Right atrium auricular region (tissue), 2 donors: ENCODE data around the gene CYB5D1. TPM values are rescaled to one million over a fixed set of nuclear protein-coding genes. Genes with fewer than 3 reads are reported as not detected.
A peak's percentile ranks its signal among the peaks of the same experiment; 100 is the strongest.

Experiments used
- DNase-seq: peaks from one replicate; pipeline ENCODE4 v3.0.0-alpha.2; 2019; ENCODE audit warnings: low spot score
- H3K27ac ChIP-seq, 2 donors: fragments of 200-600 bp; sonication (generic); 1 replicate in 1 of 2; 2 replicates in 1 of 2; pipeline ENCODE4 v1.5.1; 2016 to 2019
- H3K27me3 ChIP-seq, 2 donors: fragments of 200-600 bp; sonication (generic); one replicate each; pipeline versions ENCODE4 v1.5.1 to v1.6.0; 2017 to 2019
- H3K36me3 ChIP-seq: fragments of 200-600 bp; sonication (generic); one replicate; pipeline ENCODE4 v1.5.1; 2016
- H3K4me1 ChIP-seq, 2 donors: fragments of 200-600 bp; sonication (generic); one replicate each; pipeline versions ENCODE4 v1.5.1 to v1.6.0; 2017 to 2019
- H3K4me3 ChIP-seq, 2 donors: fragments of 200-600 bp; sonication (generic); 1 replicate in 1 of 2; 2 replicates in 1 of 2; pipeline ENCODE4 v1.5.1; 2017 to 2019; ENCODE audit warnings: mild to moderate bottlenecking in 1 of 2, moderate library complexity in 1 of 2
- H3K9me3 ChIP-seq, 2 donors: fragments of 200-600 bp; sonication (generic); one replicate each; pipeline ENCODE4 v1.5.1; 2019
- CTCF ChIP-seq, 2 donors: fragments of 200-600 bp; sonication (generic); IDR thresholded peaks; one replicate each; pipeline ENCODE4 v1.5.1; 2019; ENCODE audit warnings: antibody characterized with exemption in 2 of 2
- total RNA-seq, 2 donors: library from RNA; depleted of rRNA; stranded (reverse); fragments of >200 nt; gene quantifications; one replicate each; pipeline ENCODE4 v1.1.0, GENCODE V29; 2016

Gene CYB5D1
- total RNA-seq, 2 donors from 2014 or later = 5.1 to 6.8 TPM

DNA sequence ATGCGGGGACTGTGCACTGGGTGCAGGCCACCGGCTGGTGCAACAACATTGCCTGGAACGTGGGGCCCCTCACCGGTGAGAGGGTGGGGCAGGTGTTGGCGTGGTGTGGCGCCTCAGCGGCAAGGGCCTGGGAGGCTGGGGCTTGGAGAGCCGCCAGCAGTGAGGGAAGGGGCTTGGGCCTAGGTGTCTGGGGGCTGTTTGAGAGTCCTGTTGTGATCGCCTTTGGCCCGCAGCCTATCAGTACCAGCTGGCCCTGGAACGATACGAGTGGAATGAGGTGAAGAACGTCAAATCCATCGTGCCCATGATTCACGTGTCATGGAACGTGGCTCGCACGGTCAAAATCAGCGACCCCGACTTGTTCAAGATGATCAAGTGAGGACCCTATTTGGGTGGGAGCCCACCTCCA is 5.5 kb upstream of the CYB5D1 start:
- peaks cover 0 to 36% of the 10 kb centered on the region in 2 donors for H3K4me1 ChIP-seq
- peak overlapping the region in 1 of 2 donors; percentile 57 for H3K27ac ChIP-seq
- peak overlapping the region in 1 of 2 donors; percentile 6 for H3K4me3 ChIP-seq
- H3K36me3 ChIP-seq = peaks cover 61% of the 10 kb centered on the region
- no peak for TF ChIP-seq CTCF (IDR thresholded peaks at IDR 0.05)
- no peaks in the 10 kb centered on the region for H3K9me3 ChIP-seq
- no peak for DNase-seq
- no peaks in the 10 kb centered on the region for H3K27me3 ChIP-seq

DNA sequence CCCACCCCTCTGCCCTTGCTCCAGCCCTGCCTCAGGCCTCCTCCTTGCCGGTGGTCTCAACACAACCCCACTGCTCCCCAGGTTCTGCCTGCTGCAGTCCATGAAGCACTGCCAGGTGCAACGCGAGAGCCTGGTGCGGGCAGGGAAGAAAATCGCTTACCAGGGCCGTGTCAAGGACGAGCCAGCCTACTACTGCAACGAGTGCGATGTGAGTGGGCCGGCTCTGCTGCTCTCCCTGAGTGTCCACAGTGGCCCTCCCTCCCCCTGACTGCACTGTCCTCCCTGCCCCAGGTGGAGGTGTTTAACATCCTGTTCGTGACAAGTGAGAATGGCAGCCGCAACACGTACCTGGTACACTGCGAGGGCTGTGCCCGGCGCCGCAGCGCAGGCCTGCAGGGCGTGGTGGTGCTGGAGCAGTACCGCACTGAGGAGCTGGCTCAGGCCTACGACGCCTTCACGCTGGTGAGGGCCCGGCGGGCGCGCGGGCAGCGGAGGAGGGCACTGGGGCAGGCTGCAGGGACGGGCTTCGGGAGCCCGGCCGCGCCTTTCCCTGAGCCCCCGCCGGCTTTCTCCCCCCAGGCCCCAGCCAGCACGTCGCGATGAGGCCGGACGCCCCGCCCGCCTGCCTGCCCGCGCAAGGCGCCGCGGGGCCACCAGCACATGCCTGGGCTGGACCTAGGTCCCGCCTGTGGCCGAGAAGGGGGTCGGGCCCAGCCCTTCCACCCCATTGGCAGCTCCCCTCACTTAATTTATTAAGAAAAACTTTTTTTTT is 4.7 kb upstream of the CYB5D1 start:
- Histone ChIP-seq H3K4me1 (peaks cover 0 to 37% of the 10 kb centered on the region in 2 donors), H3K27ac (peak overlapping the region in 1 of 2 donors; percentile 90), H3K36me3 (peaks cover 53% of the 10 kb centered on the region), H3K9me3 (no peaks in the 10 kb centered on the region), H3K4me3 (no peak overlapping the region), H3K27me3 (no peaks in the 10 kb centered on the region)
- no peak for DNase-seq
- TF ChIP-seq CTCF (IDR thresholded peaks at IDR 0.05) = no peak

DNA sequence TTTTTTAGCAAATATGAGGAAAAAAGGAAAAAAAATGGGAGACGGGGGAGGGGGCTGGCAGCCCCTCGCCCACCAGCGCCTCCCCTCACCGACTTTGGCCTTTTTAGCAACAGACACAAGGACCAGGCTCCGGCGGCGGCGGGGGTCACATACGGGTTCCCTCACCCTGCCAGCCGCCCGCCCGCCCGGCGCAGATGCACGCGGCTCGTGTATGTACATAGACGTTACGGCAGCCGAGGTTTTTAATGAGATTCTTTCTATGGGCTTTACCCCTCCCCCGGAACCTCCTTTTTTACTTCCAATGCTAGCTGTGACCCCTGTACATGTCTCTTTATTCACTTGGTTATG is 4.1 kb upstream of the CYB5D1 start:
- H3K27me3 ChIP-seq = no peaks in the 10 kb centered on the region
- H3K9me3 ChIP-seq = no peaks in the 10 kb centered on the region
- TF ChIP-seq CTCF (IDR thresholded peaks at IDR 0.05) = no peak
- no peak overlapping the region for H3K4me3 ChIP-seq
- H3K36me3 ChIP-seq = peaks cover 48% of the 10 kb centered on the region
- H3K27ac ChIP-seq = peak overlapping the region in 1 of 2 donors; percentile 90
- H3K4me1 ChIP-seq = peaks cover 0 to 43% of the 10 kb centered on the region in 2 donors
- DNase-seq = no peak

- Histone ChIP-seq H3K4me3 (peak overlapping the region; percentile 62 to 64), H3K36me3 (peaks cover 43% of the 10 kb centered on the region), H3K4me1 (peaks cover 0 to 48% of the 10 kb centered on the region in 2 donors), H3K27me3 (no peaks in the 10 kb centered on the region), H3K9me3 (no peaks in the 10 kb centered on the region), H3K27ac (peak overlapping the region; percentile 30 to 90)
- TF ChIP-seq CTCF (IDR thresholded peaks at IDR 0.05) = no peak
- DNase-seq = no peak
Measured at GRCh38 chr17:7854078-7854777, 3.6 kb upstream of the CYB5D1 start.

DNA sequence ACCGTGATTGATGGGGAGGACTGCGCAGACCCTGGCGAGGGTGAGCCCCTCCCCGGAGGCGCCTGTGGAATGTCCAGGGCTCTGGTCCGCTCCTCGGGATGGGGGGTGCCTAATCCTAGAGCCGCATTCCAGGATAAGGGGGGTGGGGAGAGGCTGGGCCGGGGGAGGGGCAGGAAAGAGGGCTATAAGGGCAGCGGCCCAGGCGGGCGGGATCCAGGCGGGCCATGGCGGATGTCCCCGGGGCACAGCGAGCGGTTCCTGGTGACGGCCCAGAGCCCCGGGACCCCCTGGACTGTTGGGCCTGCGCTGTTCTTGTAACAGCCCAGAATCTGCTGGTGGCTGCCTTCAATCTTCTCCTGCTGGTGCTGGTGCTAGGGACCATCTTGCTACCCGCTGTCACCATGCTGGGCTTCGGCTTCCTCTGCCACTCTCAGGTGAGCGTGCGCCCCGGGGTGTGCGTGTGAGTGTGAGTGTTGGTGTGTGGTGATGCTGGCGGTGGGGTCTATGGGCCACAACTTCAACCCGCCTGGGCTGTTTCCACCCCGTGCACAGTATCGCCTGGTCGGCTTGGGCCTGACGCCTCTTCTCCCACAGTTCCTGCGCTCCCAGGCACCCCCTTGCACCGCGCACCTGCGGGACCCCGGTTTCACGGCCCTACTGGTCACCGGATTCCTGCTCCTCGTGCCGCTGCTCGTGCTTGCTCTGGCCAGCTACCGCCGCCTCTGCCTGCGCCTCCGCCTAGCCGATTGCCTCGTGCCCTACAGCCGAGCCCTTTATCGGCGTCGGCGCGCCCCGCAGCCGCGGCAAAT is 2.7 kb upstream of the CYB5D1 start, which contains the start of gene TMEM88:
TSS of gene TMEM88 (plus strand) at position 216 of the 809 bp plus-strand sequence. CDS start at position 225, 9 bp downstream.
- Histone ChIP-seq H3K36me3 (peaks cover 34% of the 10 kb centered on the region), H3K27ac (peak within 1 kb of the TSS; percentile 90 to 98), H3K4me1 (peaks cover 0 to 51% of the 10 kb centered on the region in 2 donors), H3K4me3 (peak within 1 kb of the TSS; percentile 62 to 64), H3K27me3 (no peaks in the 10 kb centered on the region), H3K9me3 (no peaks in the 10 kb centered on the region)
- DNase-seq = no peak
- TF ChIP-seq CTCF (IDR thresholded peaks at IDR 0.05) = no peak
